Bronchial epithelial cell (primary cell): Measurements from ENCODE around the gene FAM227A. TPM values are rescaled to one million over a fixed set of nuclear protein-coding genes. Genes with fewer than 3 reads are reported as not detected.
A peak's percentile ranks its signal among the peaks of the same experiment; 100 is the strongest.

Source experiments
- DNase-seq: peaks from one replicate; pipeline ENCODE4 v3.0.0-alpha.2; 2010; ENCODE audit warnings: low read depth
- FAIRE-seq: peaks from 2 replicates; lab custom pipeline; 2011; peaks lifted over from hg19 to GRCh38; lab: Jason Lieb, UNC
- H3K27me3 ChIP-seq: 2 replicates; pipeline ENCODE4 v1.5.1; 2011; ENCODE audit warnings: low read length; ENCODE audit not compliant: control insufficient read depth, insufficient read depth
- H3K36me3 ChIP-seq: 2 replicates; pipeline ENCODE4 v1.5.1; 2011; ENCODE audit warnings: low read length; ENCODE audit not compliant: control insufficient read depth, insufficient read depth
- H3K4me3 ChIP-seq: 2 replicates; pipeline ENCODE4 v1.5.1; 2011; ENCODE audit warnings: mild to moderate bottlenecking, low read depth, low read length, control low read depth
- total RNA-seq: library from RNA; depleted of rRNA; stranded (reverse); fragments of >200 nt; gene quantifications from 2 replicates; pipeline ENCODE4 v1.2.1, GENCODE V29; 2014
- TF ChIP-seq, protein P1 (sequence below): IDR thresholded peaks from 2 replicates; pipeline ENCODE4 v1.5.1; 2011; ENCODE audit warnings: mild to moderate bottlenecking, moderate library complexity, low read length, control low read depth, inconsistent platforms; ENCODE audit not compliant: insufficient read depth, severe bottlenecking

Gene FAM227A
- total RNA-seq, 1 donor from 2014 or later, result 0.26 TPM

GRCh38 chr22:38694940-38695339 lies 38.7 kb upstream of the FAM227A start:
- FAIRE-seq (no peak), DNase-seq (peak; percentile 84)
- Histone ChIP-seq H3K27me3 (no peaks in the 10 kb centered on the region), H3K36me3 (peaks cover 8% of the 10 kb centered on the region), H3K4me3 (no peak overlapping the region)
- TF ChIP-seq, protein P1, sequence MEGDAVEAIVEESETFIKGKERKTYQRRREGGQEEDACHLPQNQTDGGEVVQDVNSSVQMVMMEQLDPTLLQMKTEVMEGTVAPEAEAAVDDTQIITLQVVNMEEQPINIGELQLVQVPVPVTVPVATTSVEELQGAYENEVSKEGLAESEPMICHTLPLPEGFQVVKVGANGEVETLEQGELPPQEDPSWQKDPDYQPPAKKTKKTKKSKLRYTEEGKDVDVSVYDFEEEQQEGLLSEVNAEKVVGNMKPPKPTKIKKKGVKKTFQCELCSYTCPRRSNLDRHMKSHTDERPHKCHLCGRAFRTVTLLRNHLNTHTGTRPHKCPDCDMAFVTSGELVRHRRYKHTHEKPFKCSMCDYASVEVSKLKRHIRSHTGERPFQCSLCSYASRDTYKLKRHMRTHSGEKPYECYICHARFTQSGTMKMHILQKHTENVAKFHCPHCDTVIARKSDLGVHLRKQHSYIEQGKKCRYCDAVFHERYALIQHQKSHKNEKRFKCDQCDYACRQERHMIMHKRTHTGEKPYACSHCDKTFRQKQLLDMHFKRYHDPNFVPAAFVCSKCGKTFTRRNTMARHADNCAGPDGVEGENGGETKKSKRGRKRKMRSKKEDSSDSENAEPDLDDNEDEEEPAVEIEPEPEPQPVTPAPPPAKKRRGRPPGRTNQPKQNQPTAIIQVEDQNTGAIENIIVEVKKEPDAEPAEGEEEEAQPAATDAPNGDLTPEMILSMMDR, result no peak

DNA sequence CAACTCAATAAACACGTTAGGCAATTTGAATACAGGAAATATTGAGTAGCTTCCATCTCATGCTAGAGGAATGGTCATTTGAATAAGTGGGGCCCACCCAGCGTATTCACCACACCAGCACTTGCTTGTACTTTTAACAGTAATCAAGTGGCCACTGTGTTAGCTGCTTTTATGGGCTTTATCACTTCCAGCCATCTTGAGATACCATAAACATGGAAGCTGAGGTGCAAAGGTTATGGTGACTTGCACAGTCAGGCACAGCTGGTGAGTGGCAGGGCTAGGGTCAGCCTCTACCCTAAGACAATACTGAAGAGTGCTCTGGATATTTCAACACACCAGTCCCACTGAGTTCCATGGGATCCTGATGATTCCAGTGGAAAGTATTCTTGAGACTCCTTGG lies 37.9 kb upstream of the FAM227A start:
- TF ChIP-seq, protein P1, result no peak
- no peak for DNase-seq
- no peak for FAIRE-seq
- Histone ChIP-seq H3K36me3 (peaks cover 10% of the 10 kb centered on the region), H3K27me3 (no peaks in the 10 kb centered on the region), H3K4me3 (no peak overlapping the region)

GRCh38 chr22:38689651-38690050 lies 33.5 kb upstream of the FAM227A start:
- no peak for DNase-seq
- Histone ChIP-seq H3K36me3 (peaks cover 37% of the 10 kb centered on the region), H3K27me3 (no peaks in the 10 kb centered on the region), H3K4me3 (no peak overlapping the region)
- TF ChIP-seq, protein P1, result no peak
- no peak for FAIRE-seq

DNA sequence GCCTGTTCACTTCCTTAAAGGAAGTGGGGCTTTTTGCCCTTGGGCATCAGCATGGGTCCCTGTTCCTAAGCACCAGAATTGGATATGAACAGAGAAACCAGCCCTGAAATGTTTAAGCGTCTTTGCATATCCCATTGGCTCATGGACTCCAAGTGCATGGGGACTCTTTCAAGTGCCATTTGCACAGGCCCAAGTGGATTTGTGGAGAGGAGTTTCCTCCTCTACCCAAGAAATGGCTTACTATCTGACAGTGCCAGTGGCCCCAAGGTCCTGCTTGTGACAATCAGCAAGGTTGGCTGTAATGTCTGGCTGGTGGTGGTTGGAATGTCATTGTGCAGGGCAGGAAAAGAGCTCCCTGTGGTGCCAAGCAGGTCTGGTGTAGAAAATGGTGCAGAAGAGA lies 29.6 kb upstream of the FAM227A start:
- Histone ChIP-seq H3K27me3 (no peaks in the 10 kb centered on the region), H3K4me3 (no peak overlapping the region), H3K36me3 (peaks cover 35% of the 10 kb centered on the region)
- FAIRE-seq (no peak), DNase-seq (no peak)
- TF ChIP-seq, protein P1, result no peak

GRCh38 chr22:38684895-38685294 lies 28.7 kb upstream of the FAM227A start:
- peaks cover 35% of the 10 kb centered on the region for H3K36me3 ChIP-seq
- DNase-seq (no peak), FAIRE-seq (no peak)
- H3K27me3 ChIP-seq, result no peaks in the 10 kb centered on the region
- TF ChIP-seq, protein P1, result no peak
- H3K4me3 ChIP-seq, result no peak overlapping the region
